Esophagus squamous epithelium (tissue), 5 donors: Measurements from ENCODE around the gene FGF14. TPM values are rescaled to one million over a fixed set of nuclear protein-coding genes. Genes with fewer than 3 reads are reported as not detected.

Experiments
- DNase-seq: peaks from one replicate; lab custom pipeline; 2025; lab: John Stamatoyannopoulos, UW
- H3K27ac ChIP-seq, 4 donors: fragments of 200-600 bp; sonication (generic); one replicate each; pipeline ENCODE4 v1.5.1; 2016 to 2019; ENCODE audit warnings: mild to moderate bottlenecking in 1 of 4
- H3K27me3 ChIP-seq, 4 donors: fragments of 200-600 bp; sonication (generic); 1 replicate in 3 of 4; 2 replicates in 1 of 4; pipeline versions ENCODE4 v1.5.1 to v1.6.0; 2017 to 2021; ENCODE audit warnings: antibody characterized with exemption in 1 of 4
- H3K36me3 ChIP-seq, 3 donors: fragments of 200-600 bp; sonication (generic); one replicate each; pipeline ENCODE4 v1.5.1; 2016 to 2019
- H3K4me1 ChIP-seq, 3 donors: fragments of 200-600 bp; sonication (generic); one replicate each; pipeline ENCODE4 v1.5.1; 2017 to 2019
- H3K4me3 ChIP-seq, 4 donors: fragments of 200-600 bp; sonication (generic); 1 replicate in 3 of 4; 2 replicates in 1 of 4; pipeline ENCODE4 v1.5.1; 2016 to 2019; ENCODE audit warnings: mild to moderate bottlenecking in 2 of 4, moderate library complexity in 1 of 4
- H3K9me3 ChIP-seq, 3 donors: fragments of 200-600 bp; sonication (generic); one replicate each; pipeline ENCODE4 v1.5.1; 2016 to 2019
- CTCF ChIP-seq, 6 experiments: fragments of 450-650 bp in 4 of 6; fragments of 200-600 bp in 2 of 6; sonication (generic) in 2 of 6; IDR thresholded peaks; one replicate each; pipeline ENCODE4 v1.5.1; 2016 to 2019; ENCODE audit warnings: antibody characterized with exemption in 6 of 6, mild to moderate bottlenecking in 4 of 6, moderate library complexity in 4 of 6
- POLR2A ChIP-seq, 4 donors: fragments of 450-650 bp; IDR thresholded peaks; one replicate each; pipeline ENCODE4 v1.6.1; 2017; ENCODE audit warnings: antibody characterized with exemption in 4 of 4, mild to moderate bottlenecking in 4 of 4, moderate library complexity in 3 of 4
- WGBS, 2 donors: methylation state at CpG; one replicate each; pipeline ENCODE4 v1.1.5; 2018; 5-methylcytosine and 5-hydroxymethylcytosine counted together
- intact Hi-C: fragments of 100-400 bp; cut with DNase I; formaldehyde crosslinking; loops from one replicate; pipeline ENCODE4 v1.15.0; 2022
- total RNA-seq, 4 donors: library from RNA; depleted of rRNA; stranded (reverse); fragments of >200 nt; gene quantifications; one replicate each; pipeline ENCODE4 v1.1.0, GENCODE V29; 2016
- donor health status: DM: yes; HTN: yes; CAD: no.

Gene FGF14
- total RNA-seq, 4 donors from 2014 or later: 0.11 to 4.2 (median 1.0) TPM

- no peak for TF ChIP-seq CTCF (IDR thresholded peaks at IDR 0.05)
- TF ChIP-seq POLR2A (IDR thresholded peaks at IDR 0.05): no peak
- WGBS, 2 donors: 69 to 74% methylated on average over 3 of the region's 3 CpGs
- no peak overlapping the region for H3K27ac ChIP-seq
- no peaks in the 10 kb centered on the region for H3K27me3 ChIP-seq
- no peaks in the 10 kb centered on the region for H3K36me3 ChIP-seq
- intact Hi-C loops: no loop called here
- H3K4me1 ChIP-seq: no peaks in the 10 kb centered on the region
- no peaks in the 10 kb centered on the region for H3K9me3 ChIP-seq
- no peak overlapping the region for H3K4me3 ChIP-seq
- no peak for DNase-seq
Observed at GRCh38 chr13:101985321-101985720, 416.5 kb downstream of the FGF14 start.

- intact Hi-C loops: no loop called here
- TF ChIP-seq CTCF (IDR thresholded peaks at IDR 0.05): no peak
- TF ChIP-seq POLR2A (IDR thresholded peaks at IDR 0.05): no peak
- Histone ChIP-seq H3K36me3 (no peaks in the 10 kb centered on the region), H3K9me3 (no peaks in the 10 kb centered on the region), H3K27ac (no peak overlapping the region), H3K4me3 (no peak overlapping the region), H3K4me1 (no peaks in the 10 kb centered on the region), H3K27me3 (no peaks in the 10 kb centered on the region)
- no peak for DNase-seq
Observed at GRCh38 chr13:101982903-101983302, 418.9 kb downstream of the FGF14 start.

GRCh38 chr13:101979825-101980224, 422.0 kb downstream of the FGF14 start:
- Histone ChIP-seq H3K27ac (no peak overlapping the region), H3K27me3 (no peaks in the 10 kb centered on the region), H3K4me3 (no peak overlapping the region), H3K4me1 (peaks cover 0 to 2% (median 0%) of the 10 kb centered on the region in 3 donors), H3K36me3 (no peaks in the 10 kb centered on the region), H3K9me3 (no peaks in the 10 kb centered on the region)
- intact Hi-C loops: no loop called here
- no peak for DNase-seq
- 50 to 61% methylated on average over 3 of the region's 3 CpGs for WGBS, 2 donors
- no peak for TF ChIP-seq CTCF (IDR thresholded peaks at IDR 0.05)
- no peak for TF ChIP-seq POLR2A (IDR thresholded peaks at IDR 0.05)

- Histone ChIP-seq H3K4me1 (peaks cover 0 to 2% (median 0%) of the 10 kb centered on the region in 3 donors), H3K4me3 (no peak overlapping the region), H3K27me3 (no peaks in the 10 kb centered on the region), H3K27ac (no peak overlapping the region), H3K36me3 (no peaks in the 10 kb centered on the region), H3K9me3 (no peaks in the 10 kb centered on the region)
- 77 to 83% methylated on average over 5 of the region's 5 CpGs for WGBS, 2 donors
- intact Hi-C loops: no loop called here
- no peak for TF ChIP-seq CTCF (IDR thresholded peaks at IDR 0.05)
- no peak for TF ChIP-seq POLR2A (IDR thresholded peaks at IDR 0.05)
- no peak for DNase-seq
Observed at GRCh38 chr13:101978552-101979315, 423.1 kb downstream of the FGF14 start.

- H3K27me3 ChIP-seq: no peaks in the 10 kb centered on the region
- peak overlapping the region in 2 of 4 donors; percentile 14 to 39 for H3K27ac ChIP-seq
- H3K36me3 ChIP-seq: no peaks in the 10 kb centered on the region
- TF ChIP-seq CTCF (IDR thresholded peaks at IDR 0.05): no peak
- no peak for TF ChIP-seq POLR2A (IDR thresholded peaks at IDR 0.05)
- no peaks in the 10 kb centered on the region for H3K9me3 ChIP-seq
- H3K4me1 ChIP-seq: peaks cover 0 to 2% (median 0%) of the 10 kb centered on the region in 3 donors
- intact Hi-C loops: no loop called here
- no peak overlapping the region for H3K4me3 ChIP-seq
- 22 to 32% methylated on average over 3 of the region's 3 CpGs for WGBS, 2 donors
- DNase-seq: no peak
Observed at GRCh38 chr13:101977475-101977874, 424.4 kb downstream of the FGF14 start.
